K562 (cell line): ENCODE data around the gene PAEP. TPM values are rescaled to one million over a fixed set of nuclear protein-coding genes. Genes with fewer than 3 reads are reported as not detected.

Experiments used
- ARID2 ChIP-seq: fragments of 450-650 bp; IDR thresholded peaks from 2 replicates; pipeline ENCODE4 v1.6.1; 2017; ENCODE audit warnings: antibody characterized with exemption, mild to moderate bottlenecking
- CBX5 ChIP-seq: IDR thresholded peaks from 2 replicates; pipeline ENCODE4 v1.6.1; 2014; ENCODE audit warnings: low read depth, borderline replicate concordance
- ETV5 ChIP-seq: sonication (generic); formaldehyde crosslinking; IDR thresholded peaks from 2 replicates; pipeline ENCODE4 v1.4.0; 2020; ENCODE audit warnings: low read depth, mild to moderate bottlenecking, missing genetic modification reagents
- JUN ChIP-seq, 2 experiments: sonication (generic) in 1 of 2; formaldehyde crosslinking in 1 of 2; IDR thresholded peaks; 2 replicates each; pipeline versions ENCODE4 v1.6.1 to v1.8.0; 2012 to 2022; ENCODE audit warnings: borderline replicate concordance in 2 of 2, mild to moderate bottlenecking in 2 of 2, improper control_type of control experiment in 1 of 2, low read depth in 1 of 2, low read length in 1 of 2, missing genetic modification reagents in 1 of 2
- JUND ChIP-seq, 2 experiments: IDR thresholded peaks; 2 replicates in 1 of 2; 3 replicates in 1 of 2; pipeline ENCODE4 v1.6.1; 2011; ENCODE audit warnings: borderline replicate concordance in 2 of 2, low read depth in 2 of 2, low read length in 2 of 2, improper control_type of control experiment in 1 of 2, missing biosample characterization in 1 of 2, missing genetic modification characterization in 1 of 2, missing genetic modification reagents in 1 of 2
- KAT8 ChIP-seq: fragments of 450-650 bp; IDR thresholded peaks from 2 replicates; pipeline ENCODE4 v1.6.1; 2016; ENCODE audit warnings: low read depth, mild to moderate bottlenecking
- NFATC3 ChIP-seq: fragments of 450-650 bp; IDR thresholded peaks from 2 replicates; pipeline ENCODE4 v1.6.1; 2017; ENCODE audit warnings: mild to moderate bottlenecking
- PRPF4 ChIP-seq: fragments of 200-400 bp; formaldehyde crosslinking; IDR thresholded peaks from one replicate; pipeline ENCODE4 v1.6.1; 2017; ENCODE audit warnings: low read length, low read depth, mild to moderate bottlenecking; ENCODE audit not compliant: insufficient read depth, poor library complexity, severe bottlenecking
- RCOR1 ChIP-seq, 2 experiments: IDR thresholded peaks; 2 replicates each; pipeline ENCODE4 v1.6.1; 2012; ENCODE audit warnings: low read depth in 2 of 2, low read length in 2 of 2, borderline replicate concordance in 1 of 2, improper control_type of control experiment in 1 of 2
- polyA plus RNA-seq, 8 experiments: library from polyadenylated mRNA; depleted of rRNA in 4 of 8; stranded (reverse) in 5 of 8; unstranded in 3 of 8; fragments of >200 nt; fragmentation: Nextera tagmentation in 2 of 8; fragmentation: Illumina TruSeq in 1 of 8; extraction: Ambion mirVana in 2 of 8; extraction: Trizol in 1 of 8; gene quantifications; 2 replicates each; pipeline versions ENCODE4 v1.2.1 to v1.2.3, GENCODE V29; 2011 to 2014; ENCODE audit warnings: inconsistent platforms in 1 of 8, missing spikeins in 1 of 8
- total RNA-seq, 7 experiments: library from RNA; depleted of rRNA in 6 of 7; stranded (reverse); fragments of >200 nt in 6 of 7; fragmentation: Illumina TruSeq in 2 of 7; extraction: Trizol in 2 of 7; gene quantifications; 2 replicates each; pipeline versions ENCODE4 v1.2.1 to v1.2.3, GENCODE V29; 2011 to 2021; ENCODE audit warnings: low replicate concordance in 1 of 7
- TF ChIP-seq, protein P1 (sequence below), 3 experiments: fragments of 200-800 bp in 1 of 3; sonication (Bioruptor generic) in 1 of 3; sonication (generic) in 1 of 3; formaldehyde crosslinking in 1 of 3; IDR thresholded peaks; 2 replicates each; pipeline versions ENCODE4 v1.6.1 to v1.8.0; 2016 to 2022; ENCODE audit warnings: mild to moderate bottlenecking in 2 of 3, missing compliant biosample characterization in 2 of 3, missing genetic modification characterization in 2 of 3, missing genetic modification reagents in 1 of 3
- TF ChIP-seq, protein P2 (sequence below): fragments of 450-650 bp; IDR thresholded peaks from 2 replicates; pipeline ENCODE4 v1.6.1; 2018; ENCODE audit not compliant: partially characterized antibody
- TF ChIP-seq, protein P3 (sequence below): fragments of 250-450 bp; sonication (Bioruptor Pico); IDR thresholded peaks from 2 replicates; pipeline ENCODE4 v1.5.0; 2021

PAEP gene
- total and polyA plus RNA-seq, 9 of the 15 experiments (the other 6 are each of a cell fraction or from before 2014, with no cell fraction given): 0.22 to 4.5 (median 0.58) TPM

DNA sequence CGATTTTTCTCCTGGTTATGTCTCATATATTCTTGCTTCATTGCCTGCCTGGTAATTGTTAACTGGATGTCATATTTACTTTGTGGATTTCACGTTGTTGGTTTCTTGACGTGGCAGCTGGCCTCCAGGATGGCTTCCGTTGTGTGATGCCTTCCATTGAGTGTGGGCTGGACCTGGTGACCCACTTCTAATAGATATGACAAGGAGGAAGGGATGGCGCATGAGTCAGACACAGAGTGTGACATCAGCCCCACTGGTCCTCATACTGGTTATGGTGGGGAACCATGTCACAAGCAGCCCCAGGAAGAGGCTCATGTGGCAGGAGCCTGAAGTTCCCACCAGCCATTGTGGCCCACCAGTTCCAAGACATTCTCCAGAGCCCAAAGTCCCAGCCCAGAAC lies 6.4 kb upstream of the PAEP start (continued):
- TF ChIP-seq JUN (IDR thresholded peaks at IDR 0.05; ENCODE audit: borderline replicate concordance, low read depth, low read length) (peak; percentile 78), JUN (CRISPR knock-in tag; IDR thresholded peaks at IDR 0.05; ENCODE audit: borderline replicate concordance) (no peak), ETV5 (no peak), NFATC3 (no peak), PRPF4 (no peak), ARID2 (no peak), KAT8 (no peak), JUND (IDR thresholded peaks at IDR 0.05; ENCODE audit: borderline replicate concordance, low read depth, low read length) (peak; percentile 80; the same call in 1 of the 2 replicates), JUND (tag; IDR thresholded peaks at IDR 0.05; ENCODE audit: borderline replicate concordance, low read depth, low read length) (no peak), CBX5 (no peak), RCOR1 (IDR thresholded peaks at IDR 0.05; ENCODE audit: borderline replicate concordance in 1 of 2, low read depth in 2 of 2, low read length in 2 of 2) (0 out of 4 replicates have a peak, but pooled peaks of 1 of the 2 experiments have one; percentile 9)
- TF ChIP-seq, protein P1, sequence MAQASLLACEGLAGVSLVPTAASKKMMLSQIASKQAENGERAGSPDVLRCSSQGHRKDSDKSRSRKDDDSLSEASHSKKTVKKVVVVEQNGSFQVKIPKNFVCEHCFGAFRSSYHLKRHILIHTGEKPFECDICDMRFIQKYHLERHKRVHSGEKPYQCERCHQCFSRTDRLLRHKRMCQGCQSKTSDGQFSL (CRISPR knock-in tag; IDR thresholded peaks at IDR 0.05): no peak
- TF ChIP-seq, protein P1 (tag; IDR thresholded peaks at IDR 0.05): no peak
- TF ChIP-seq, protein P2, sequence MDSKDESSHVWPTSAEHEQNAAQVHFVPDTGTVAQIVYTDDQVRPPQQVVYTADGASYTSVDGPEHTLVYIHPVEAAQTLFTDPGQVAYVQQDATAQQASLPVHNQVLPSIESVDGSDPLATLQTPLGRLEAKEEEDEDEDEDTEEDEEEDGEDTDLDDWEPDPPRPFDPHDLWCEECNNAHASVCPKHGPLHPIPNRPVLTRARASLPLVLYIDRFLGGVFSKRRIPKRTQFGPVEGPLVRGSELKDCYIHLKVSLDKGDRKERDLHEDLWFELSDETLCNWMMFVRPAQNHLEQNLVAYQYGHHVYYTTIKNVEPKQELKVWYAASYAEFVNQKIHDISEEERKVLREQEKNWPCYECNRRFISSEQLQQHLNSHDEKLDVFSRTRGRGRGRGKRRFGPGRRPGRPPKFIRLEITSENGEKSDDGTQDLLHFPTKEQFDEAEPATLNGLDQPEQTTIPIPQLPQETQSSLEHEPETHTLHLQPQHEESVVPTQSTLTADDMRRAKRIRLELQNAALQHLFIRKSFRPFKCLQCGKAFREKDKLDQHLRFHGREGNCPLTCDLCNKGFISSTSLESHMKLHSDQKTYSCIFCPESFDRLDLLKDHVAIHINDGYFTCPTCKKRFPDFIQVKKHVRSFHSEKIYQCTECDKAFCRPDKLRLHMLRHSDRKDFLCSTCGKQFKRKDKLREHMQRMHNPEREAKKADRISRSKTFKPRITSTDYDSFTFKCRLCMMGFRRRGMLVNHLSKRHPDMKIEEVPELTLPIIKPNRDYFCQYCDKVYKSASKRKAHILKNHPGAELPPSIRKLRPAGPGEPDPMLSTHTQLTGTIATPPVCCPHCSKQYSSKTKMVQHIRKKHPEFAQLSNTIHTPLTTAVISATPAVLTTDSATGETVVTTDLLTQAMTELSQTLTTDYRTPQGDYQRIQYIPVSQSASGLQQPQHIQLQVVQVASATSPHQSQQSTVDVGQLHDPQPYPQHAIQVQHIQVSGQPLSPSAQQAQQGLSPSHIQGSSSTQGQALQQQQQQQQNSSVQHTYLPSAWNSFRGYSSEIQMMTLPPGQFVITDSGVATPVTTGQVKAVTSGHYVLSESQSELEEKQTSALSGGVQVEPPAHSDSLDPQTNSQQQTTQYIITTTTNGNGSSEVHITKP: no peak
- TF ChIP-seq, protein P3, sequence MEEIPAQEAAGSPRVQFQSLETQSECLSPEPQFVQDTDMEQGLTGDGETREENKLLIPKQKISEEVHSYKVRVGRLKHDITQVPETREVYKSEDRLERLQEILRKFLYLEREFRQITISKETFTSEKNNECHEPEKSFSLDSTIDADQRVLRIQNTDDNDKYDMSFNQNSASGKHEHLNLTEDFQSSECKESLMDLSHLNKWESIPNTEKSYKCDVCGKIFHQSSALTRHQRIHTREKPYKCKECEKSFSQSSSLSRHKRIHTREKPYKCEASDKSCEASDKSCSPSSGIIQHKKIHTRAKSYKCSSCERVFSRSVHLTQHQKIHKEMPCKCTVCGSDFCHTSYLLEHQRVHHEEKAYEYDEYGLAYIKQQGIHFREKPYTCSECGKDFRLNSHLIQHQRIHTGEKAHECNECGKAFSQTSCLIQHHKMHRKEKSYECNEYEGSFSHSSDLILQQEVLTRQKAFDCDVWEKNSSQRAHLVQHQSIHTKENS: no peak
